PC-3 (cell line): ENCODE data around the gene TTBK2. TPM values are rescaled to one million over a fixed set of nuclear protein-coding genes. Genes with fewer than 3 reads are reported as not detected.

Experiments
- ATAC-seq: fragments of 200-7000 bp; cut with Tn5 transposase; 2 replicates; pipeline ENCODE4 v1.9.1; 2020; ENCODE audit warnings: mild to moderate bottlenecking, moderate library complexity
- BruUV-seq: library from RNA; stranded (reverse); fragments of 400-500 nt; replicated peaks from 2 replicates; lab custom pipeline; 2021; lab: Mats Ljungman, UMichigan
- CTCF ChIA-PET: fragments of 300-600 bp; sonication (Branson Sonifier 250); formaldehyde crosslinking; loops from one replicate; lab custom pipeline; 2022; ENCODE audit warnings: antibody characterized with exemption; lab: Charles Lee
- POLR2A ChIA-PET: fragments of 300-600 bp; sonication (Branson Sonifier 250); formaldehyde crosslinking; loops from one replicate; lab custom pipeline; 2022; ENCODE audit warnings: antibody characterized with exemption; ENCODE audit not compliant: unreplicated experiment; lab: Charles Lee
- DNase-seq: peaks from one replicate; pipeline ENCODE4 v3.0.0-alpha.2; 2015
- H2AFZ ChIP-seq: fragments of 300-600 bp; sonication (generic); 2 replicates; pipeline ENCODE4 v1.6.0; 2016; ENCODE audit warnings: antibody characterized with exemption, low read length
- H3F3A ChIP-seq: fragments of 300-600 bp; sonication (generic); one replicate; pipeline ENCODE4 v1.6.0; 2017; ENCODE audit warnings: antibody characterized with exemption, low read length, control low read depth, mild to moderate bottlenecking; ENCODE audit not compliant: unreplicated experiment
- H3K27ac ChIP-seq: fragments of 300-600 bp; sonication (generic); 2 replicates; pipeline ENCODE4 v1.5.1; 2016; ENCODE audit warnings: mild to moderate bottlenecking, low read length
- H3K27me3 ChIP-seq: fragments of 300-600 bp; sonication (generic); 2 replicates; pipeline ENCODE4 v1.6.1; 2016; ENCODE audit warnings: low read length, mixed read lengths
- H3K36me3 ChIP-seq: fragments of 300-600 bp; sonication (generic); 2 replicates; pipeline ENCODE4 v1.6.1; 2016; ENCODE audit warnings: low read depth, mixed run types, low read length, mixed read lengths
- H3K4me1 ChIP-seq: fragments of 300-600 bp; sonication (generic); 2 replicates; pipeline ENCODE4 v1.5.1; 2016; ENCODE audit warnings: low read length; ENCODE audit not compliant: insufficient read depth
- H3K4me2 ChIP-seq: fragments of 300-600 bp; sonication (generic); 2 replicates; pipeline ENCODE4 v1.6.0; 2016; ENCODE audit warnings: low read length
- H3K4me3 ChIP-seq: fragments of 300-600 bp; sonication (generic); 2 replicates; pipeline ENCODE4 v1.5.1; 2016; ENCODE audit warnings: mild to moderate bottlenecking, low read length, mixed read lengths
- H3K79me2 ChIP-seq: fragments of 300-600 bp; sonication (generic); 2 replicates; pipeline ENCODE4 v1.6.1; 2017; ENCODE audit warnings: low read length, mixed read lengths
- H3K9ac ChIP-seq: fragments of 300-600 bp; sonication (generic); 2 replicates; pipeline ENCODE4 v1.6.0; 2016; ENCODE audit warnings: mild to moderate bottlenecking, low read length
- H3K9me2 ChIP-seq: fragments of 300-600 bp; sonication (generic); replicated peaks from 2 replicates; pipeline ENCODE4 v1.6.1; 2016; ENCODE audit warnings: mixed run types, low read length, mixed read lengths
- H3K9me3 ChIP-seq: fragments of 300-600 bp; sonication (generic); 2 replicates; pipeline ENCODE4 v1.6.1; 2016; ENCODE audit warnings: low read length, mixed read lengths
- H4K20me1 ChIP-seq: fragments of 300-600 bp; sonication (generic); 2 replicates; pipeline ENCODE4 v1.6.1; 2016; ENCODE audit warnings: low read length, mixed read lengths
- EZH2 ChIP-seq: fragments of 300-600 bp; sonication (generic); IDR thresholded peaks from one replicate; pipeline ENCODE4 v1.6.1; 2017; ENCODE audit warnings: antibody characterized with exemption, mild to moderate bottlenecking, low read length; ENCODE audit not compliant: unreplicated experiment
- EZH2phosphoT487 ChIP-seq: fragments of 300-600 bp; sonication (generic); IDR thresholded peaks from 2 replicates; pipeline ENCODE4 v1.6.1; 2018; ENCODE audit warnings: mild to moderate bottlenecking, antibody characterized with exemption, low read length, borderline replicate concordance
- intact Hi-C: fragments of 100-400 bp; cut with micrococcal nuclease; formaldehyde crosslinking; loops from 2 replicates; pipeline ENCODE4 v1.9.0; 2023
- total RNA-seq: library from RNA; depleted of rRNA; stranded (reverse); fragments of >200 nt; gene quantifications from 2 replicates; pipeline ENCODE4 v1.2.3, GENCODE V29; 2014
- TF ChIP-seq, protein P1 (sequence below): fragments of 300-600 bp; sonication (generic); conservative IDR thresholded peaks from 2 replicates; pipeline ENCODE4 v1.5.1; 2017; ENCODE audit warnings: antibody characterized with exemption, low read depth, mild to moderate bottlenecking, low read length

The TTBK2 gene
- total RNA-seq, 1 experiment from 2014 or later, result 3.5 TPM

- ChIA-PET POLR2A (no interaction called here), CTCF (no interaction called here)
- H3K27me3 ChIP-seq, result no peaks in the 10 kb centered on the region
- intact Hi-C loops, result no loop called here
- BruUV-seq, result no TSS peak
- H3K9me2 ChIP-seq, result no peaks in the 10 kb centered on the region
- H3K79me2 ChIP-seq, result no peaks in the 10 kb centered on the region
- no peaks in the 10 kb centered on the region for H3K9me3 ChIP-seq
- peaks cover 12% of the 10 kb centered on the region for H3K4me1 ChIP-seq
- H3K36me3 ChIP-seq, result no peaks in the 10 kb centered on the region
- ATAC-seq (peak; percentile 98), DNase-seq (peak; percentile 79)
- H3K9ac ChIP-seq, result no peak overlapping the region
- peak overlapping the region; percentile 43 for H3K27ac ChIP-seq
- no peak overlapping the region for H3K4me3 ChIP-seq
- H4K20me1 ChIP-seq, result no peaks in the 10 kb centered on the region
- TF ChIP-seq EZH2phosphoT487 (no peak), EZH2 (no peak)
- TF ChIP-seq, protein P1, sequence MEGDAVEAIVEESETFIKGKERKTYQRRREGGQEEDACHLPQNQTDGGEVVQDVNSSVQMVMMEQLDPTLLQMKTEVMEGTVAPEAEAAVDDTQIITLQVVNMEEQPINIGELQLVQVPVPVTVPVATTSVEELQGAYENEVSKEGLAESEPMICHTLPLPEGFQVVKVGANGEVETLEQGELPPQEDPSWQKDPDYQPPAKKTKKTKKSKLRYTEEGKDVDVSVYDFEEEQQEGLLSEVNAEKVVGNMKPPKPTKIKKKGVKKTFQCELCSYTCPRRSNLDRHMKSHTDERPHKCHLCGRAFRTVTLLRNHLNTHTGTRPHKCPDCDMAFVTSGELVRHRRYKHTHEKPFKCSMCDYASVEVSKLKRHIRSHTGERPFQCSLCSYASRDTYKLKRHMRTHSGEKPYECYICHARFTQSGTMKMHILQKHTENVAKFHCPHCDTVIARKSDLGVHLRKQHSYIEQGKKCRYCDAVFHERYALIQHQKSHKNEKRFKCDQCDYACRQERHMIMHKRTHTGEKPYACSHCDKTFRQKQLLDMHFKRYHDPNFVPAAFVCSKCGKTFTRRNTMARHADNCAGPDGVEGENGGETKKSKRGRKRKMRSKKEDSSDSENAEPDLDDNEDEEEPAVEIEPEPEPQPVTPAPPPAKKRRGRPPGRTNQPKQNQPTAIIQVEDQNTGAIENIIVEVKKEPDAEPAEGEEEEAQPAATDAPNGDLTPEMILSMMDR, result no peak
- peak overlapping the region; percentile 44 for H2AFZ ChIP-seq
- H3K4me2 ChIP-seq, result peak overlapping the region; percentile 8
- H3F3A ChIP-seq, result no peaks in the 10 kb centered on the region
Measured at GRCh38 chr15:42826251-42826890, 94.2 kb downstream of the TTBK2 start.

- BruUV-seq, result no TSS peak
- no peaks in the 10 kb centered on the region for H3K27me3 ChIP-seq
- no peak overlapping the region for H3K4me3 ChIP-seq
- no peak overlapping the region for H2AFZ ChIP-seq
- H3K4me1 ChIP-seq, result peaks cover 12% of the 10 kb centered on the region
- no peaks in the 10 kb centered on the region for H3K36me3 ChIP-seq
- no peaks in the 10 kb centered on the region for H4K20me1 ChIP-seq
- H3K9me2 ChIP-seq, result no peaks in the 10 kb centered on the region
- no peak overlapping the region for H3K27ac ChIP-seq
- H3K4me2 ChIP-seq, result no peak overlapping the region
- ATAC-seq (no peak), DNase-seq (no peak)
- ChIA-PET CTCF (no interaction called here), POLR2A (no interaction called here)
- no peak overlapping the region for H3K9ac ChIP-seq
- H3F3A ChIP-seq, result no peaks in the 10 kb centered on the region
- intact Hi-C loops, result no loop called here
- H3K9me3 ChIP-seq, result no peaks in the 10 kb centered on the region
- TF ChIP-seq EZH2 (no peak), EZH2phosphoT487 (no peak)
- TF ChIP-seq, protein P1, result no peak
- H3K79me2 ChIP-seq, result no peaks in the 10 kb centered on the region
Measured at GRCh38 chr15:42825599-42825998, 95.0 kb downstream of the TTBK2 start.

- H2AFZ ChIP-seq, result no peak overlapping the region
- ATAC-seq (no peak), DNase-seq (no peak)
- POLR2A ChIA-PET, result no interaction called here
- H3K36me3 ChIP-seq, result no peaks in the 10 kb centered on the region
- no peak overlapping the region for H3K9ac ChIP-seq
- no TSS peak for BruUV-seq
- no peaks in the 10 kb centered on the region for H3F3A ChIP-seq
- intact Hi-C loops, result no loop called here
- no peaks in the 10 kb centered on the region for H3K27me3 ChIP-seq
- no peak overlapping the region for H3K4me3 ChIP-seq
- no peaks in the 10 kb centered on the region for H3K9me3 ChIP-seq
- CTCF ChIA-PET, result no interaction called here
- H3K27ac ChIP-seq, result no peak overlapping the region
- H4K20me1 ChIP-seq, result no peaks in the 10 kb centered on the region
- H3K9me2 ChIP-seq, result no peaks in the 10 kb centered on the region
- H3K4me1 ChIP-seq, result no peaks in the 10 kb centered on the region
- TF ChIP-seq, protein P1, result no peak
- TF ChIP-seq EZH2, result no peak
- TF ChIP-seq EZH2phosphoT487, result no peak
- no peaks in the 10 kb centered on the region for H3K79me2 ChIP-seq
- no peak overlapping the region for H3K4me2 ChIP-seq
Measured at GRCh38 chr15:42820811-42821210, 99.8 kb downstream of the TTBK2 start.
